ENCODE measurements around the gene FICD. TPM values are rescaled to one million over a fixed set of nuclear protein-coding genes. Genes with fewer than 3 reads are reported as not detected.

The FICD gene
- polyA plus RNA-seq, 12 donors, result 1.4 to 3.4 (median 2.4) TPM; not detected in 2

DNA sequence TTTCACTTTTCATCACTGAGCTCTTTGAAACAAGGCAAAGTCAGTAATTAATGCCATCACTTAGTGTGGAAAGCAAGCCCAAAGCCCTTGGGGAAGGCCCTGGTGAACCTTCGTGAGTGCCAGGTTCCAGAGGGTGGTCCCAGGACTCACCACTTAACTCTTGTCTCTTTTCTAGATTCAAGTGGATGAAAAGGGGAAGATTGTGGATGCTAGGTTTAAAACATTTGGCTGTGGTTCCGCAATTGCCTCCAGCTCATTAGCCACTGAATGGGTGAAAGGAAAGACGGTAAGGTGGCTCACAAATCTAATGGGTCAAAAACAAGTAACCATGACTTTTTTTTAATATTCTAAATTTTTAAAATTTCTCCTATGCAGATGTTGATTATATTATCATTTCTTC lies 50.1 kb downstream of the FICD start:
- DNase-seq, result no peak

GRCh38 chr12:108565976-108566375 lies 50.9 kb downstream of the FICD start:
- DNase-seq, result no peak

DNA sequence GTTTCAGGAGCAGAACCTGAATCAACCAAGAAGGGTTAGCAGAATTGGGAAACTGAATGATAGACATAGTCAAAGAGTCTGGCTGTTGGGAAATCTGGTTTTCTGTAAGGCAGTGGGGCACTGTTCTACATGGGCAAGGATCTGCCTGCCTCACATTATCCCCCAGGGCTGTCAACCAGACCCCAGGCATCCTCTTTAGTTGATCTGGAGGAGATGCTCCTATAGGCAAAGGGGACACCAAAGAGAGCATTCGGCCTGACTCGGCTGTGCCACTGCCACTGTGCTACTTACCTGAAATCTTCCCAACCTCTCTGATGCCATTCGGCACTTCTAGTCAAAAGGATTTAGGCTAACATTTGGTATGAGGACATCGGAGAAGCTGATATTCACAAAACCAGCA lies 51.4 kb downstream of the FICD start:
- no peak for DNase-seq

DNA sequence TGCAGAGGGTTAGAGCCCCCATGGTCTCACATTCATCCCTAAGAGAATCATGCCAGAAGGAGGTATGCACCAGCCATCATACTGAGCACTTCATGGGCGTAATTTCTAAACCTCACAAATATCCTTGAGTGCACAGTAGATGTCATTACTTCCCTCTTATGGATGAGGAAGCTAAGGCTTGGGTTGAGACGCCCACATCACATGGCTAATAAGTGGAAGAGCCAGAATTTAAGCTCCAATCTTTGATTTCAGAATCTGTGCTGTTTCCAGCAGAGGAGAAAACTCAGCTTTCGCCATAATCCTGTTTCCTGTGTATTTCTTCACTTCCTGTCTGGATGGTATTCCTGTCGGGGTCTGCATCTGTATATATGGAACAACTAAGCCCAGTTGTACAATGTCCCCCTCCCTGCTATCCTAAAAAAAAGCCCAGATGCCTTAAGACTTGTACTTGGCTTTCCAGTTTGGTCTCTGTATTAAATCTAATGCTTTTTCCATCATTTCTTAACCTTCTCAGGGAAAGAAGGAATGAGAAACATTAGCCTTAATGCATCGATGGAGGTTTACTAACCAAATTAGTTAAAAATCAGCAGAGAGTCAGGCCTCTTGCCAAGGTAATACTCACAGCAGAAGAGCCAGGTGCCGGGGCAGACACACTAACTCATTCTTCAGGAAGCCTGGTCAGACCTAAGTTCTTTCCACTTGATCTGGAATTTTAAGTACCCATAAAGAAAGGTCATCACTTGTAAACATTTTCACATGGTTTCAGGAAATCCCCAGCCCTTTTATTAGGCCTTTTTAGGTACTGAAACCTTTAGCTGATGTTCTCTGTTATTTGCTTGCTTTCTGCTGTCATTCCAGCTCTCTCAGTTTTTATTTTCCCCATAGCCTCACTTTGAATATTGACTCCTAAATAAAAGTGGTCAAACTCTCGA lies 52.6 kb downstream of the FICD start:
- no peak for DNase-seq

- DNase-seq, result no peak
Measured at GRCh38 chr12:108568338-108569154, 53.5 kb downstream of the FICD start.

Other genes with a start within 250 kb of the FICD start
- gene CMKLR1, start 176.0 kb upstream of the FICD start, polyA plus RNA-seq (ENCODE audit: insufficient read length in 12 of 12), result 10 to 100 TPM in 1 of 12 donors, 1 to 10 TPM in 10, not detected in 1; 2.2 to 10.3 (median 4.3) TPM
- 10 to 100 TPM in 11 of 12 donors, not detected in 1; 20.0 to 41.8 (median 34.3) TPM for gene SART3, start 45.9 kb downstream of the FICD start, polyA plus RNA-seq (ENCODE audit: insufficient read length in 12 of 12)
- 100 to 1,000 TPM in 2 of 12 donors, 10 to 100 TPM in 9, not detected in 1; 86.1 to 105 (median 96.3) TPM for gene ISCU, start 47.3 kb downstream of the FICD start, polyA plus RNA-seq (ENCODE audit: insufficient read length in 12 of 12)
- 10 to 100 TPM in 11 of 12 donors, not detected in 1; 24.3 to 76.7 (median 34.3) TPM for gene TMEM119, start 82.8 kb downstream of the FICD start, polyA plus RNA-seq (ENCODE audit: insufficient read length in 12 of 12)
- gene SELPLG, start 118.6 kb downstream of the FICD start, polyA plus RNA-seq (ENCODE audit: insufficient read length in 12 of 12), result 10 to 100 TPM in 1 of 12 donors, 1 to 10 TPM in 10, not detected in 1; 3.0 to 11.3 (median 4.4) TPM
- 100 to 1,000 TPM in 1 of 12 donors, 10 to 100 TPM in 10, not detected in 1; 62.7 to 117 (median 90.9) TPM for gene CORO1C, start 216.2 kb downstream of the FICD start, polyA plus RNA-seq (ENCODE audit: insufficient read length in 12 of 12)